H1 (cell line): Measurements from ENCODE around the gene FAM43B. TPM values are rescaled to one million over a fixed set of nuclear protein-coding genes. Genes with fewer than 3 reads are reported as not detected.

Source experiments
- FOSL1 ChIP-seq: IDR thresholded peaks from 2 replicates; pipeline ENCODE4 v1.6.1; 2011; ENCODE audit warnings: mild to moderate bottlenecking, low read depth, low read length, moderate library complexity; ENCODE audit not compliant: insufficient read depth
- HDAC6 ChIP-seq: IDR thresholded peaks from one replicate; pipeline ENCODE4 v1.7.1; 2012; ENCODE audit warnings: low read depth, mild to moderate bottlenecking, inconsistent platforms, low read length, moderate library complexity
- TBP ChIP-seq: IDR thresholded peaks from 2 replicates; pipeline ENCODE4 v1.6.1; 2011; ENCODE audit warnings: low read depth, low read length, improper control_type of control experiment
- polyA plus RNA-seq, 7 experiments: library from polyadenylated mRNA; depleted of rRNA in 3 of 7; stranded (reverse) in 5 of 7; unstranded in 2 of 7; fragments of >200 nt in 5 of 7; fragments of 200-250 nt in 2 of 7; gene quantifications; 1 replicate in 5 of 7; 2 replicates in 1 of 7; 4 replicates in 1 of 7; pipeline versions ENCODE4 v1.2.1 to v1.2.3, GENCODE V29; 2011 to 2013; ENCODE audit warnings: missing spikeins in 2 of 7, mixed read lengths in 2 of 7
- total RNA-seq: library from RNA; stranded (reverse); fragmentation: NEBNext Ultra II Directional; extraction: Animal tissue kit (Norgen Biotek cat#: 25700); gene quantifications from 2 replicates; pipeline ENCODE4 v1.2.1, GENCODE V29; 2021

The FAM43B gene
- total and polyA plus RNA-seq, 2 of the 8 experiments (the other 6 are each of a cell fraction or from before 2014, with no cell fraction given) = 0.88 to 2.2 TPM

DNA sequence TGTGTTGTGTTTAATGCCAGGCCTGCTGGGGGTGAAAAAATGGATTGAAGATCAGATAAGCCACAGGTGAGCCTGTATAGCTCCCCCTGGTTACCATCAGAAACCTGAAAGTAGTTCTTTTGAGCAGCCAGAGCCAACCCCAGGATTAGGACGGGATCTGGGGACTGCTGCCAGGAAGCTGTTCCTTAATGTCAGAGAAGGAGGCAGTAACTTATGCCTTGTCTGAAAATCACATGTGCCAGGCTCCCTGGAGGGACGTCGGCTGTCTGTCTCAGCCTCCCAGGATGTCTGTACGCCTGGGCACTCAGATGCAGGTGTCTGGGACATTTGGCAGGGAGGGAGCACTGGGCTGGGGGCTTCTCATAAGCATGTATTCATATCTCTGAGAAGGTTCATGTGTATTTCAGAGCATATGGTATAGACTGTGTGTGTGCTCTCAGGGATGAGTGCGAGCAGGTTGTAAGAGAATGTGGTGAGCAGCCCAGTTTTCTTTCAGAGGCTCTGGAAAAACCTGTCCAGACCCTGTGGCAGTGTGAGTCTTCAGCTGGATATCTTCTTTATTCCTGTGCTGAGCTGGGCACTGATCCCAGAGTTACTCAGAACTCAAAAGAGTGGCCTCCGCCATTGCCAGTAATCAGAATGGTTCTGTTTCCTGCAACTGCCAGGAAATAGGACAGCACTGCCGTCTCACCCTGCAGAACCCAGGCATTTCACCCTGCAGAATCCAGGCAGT, 2.8 kb downstream of the FAM43B start (continued):
- no peak for TF ChIP-seq HDAC6
- TF ChIP-seq TBP = no peak
- TF ChIP-seq FOSL1 = no peak
